PFSK-1 (cell line): ENCODE results near the gene AMPD1.

Experiments used
- FOXP2 ChIP-seq: optimal IDR thresholded peaks from 2 replicates; pipeline ENCODE3; 2011; ENCODE audit warnings: borderline replicate concordance, control low read depth, inconsistent platforms; ENCODE audit not compliant: insufficient read depth; ENCODE audit errors: extremely low read length, extremely low read depth
- POLR2AphosphoS5 ChIP-seq: IDR thresholded peaks from 2 replicates; pipeline ENCODE4 v1.6.1; 2012; ENCODE audit warnings: low read depth, mild to moderate bottlenecking, control low read depth, low read length, moderate library complexity
- SIN3A ChIP-seq: IDR thresholded peaks from 2 replicates; pipeline ENCODE4 v1.6.1; 2012; ENCODE audit warnings: mild to moderate bottlenecking, low read length, moderate library complexity, borderline replicate concordance; ENCODE audit not compliant: insufficient read depth
- TAF1 ChIP-seq: IDR thresholded peaks from 2 replicates; pipeline ENCODE4 v1.6.1; 2012; ENCODE audit warnings: low read length, control low read depth, borderline replicate concordance; ENCODE audit not compliant: insufficient read depth
- TF ChIP-seq, protein P1 (sequence below), 2 experiments: IDR thresholded peaks; 2 replicates each; pipeline versions ENCODE4 v1.6.1 to v1.8.0; 2011 to 2012; ENCODE audit warnings: low read depth in 2 of 2, low read length in 2 of 2, control low read depth in 1 of 2, inconsistent platforms in 1 of 2, mild to moderate bottlenecking in 1 of 2, moderate library complexity in 1 of 2; ENCODE audit not compliant: insufficient read depth in 1 of 2

Gene AMPD1

DNA sequence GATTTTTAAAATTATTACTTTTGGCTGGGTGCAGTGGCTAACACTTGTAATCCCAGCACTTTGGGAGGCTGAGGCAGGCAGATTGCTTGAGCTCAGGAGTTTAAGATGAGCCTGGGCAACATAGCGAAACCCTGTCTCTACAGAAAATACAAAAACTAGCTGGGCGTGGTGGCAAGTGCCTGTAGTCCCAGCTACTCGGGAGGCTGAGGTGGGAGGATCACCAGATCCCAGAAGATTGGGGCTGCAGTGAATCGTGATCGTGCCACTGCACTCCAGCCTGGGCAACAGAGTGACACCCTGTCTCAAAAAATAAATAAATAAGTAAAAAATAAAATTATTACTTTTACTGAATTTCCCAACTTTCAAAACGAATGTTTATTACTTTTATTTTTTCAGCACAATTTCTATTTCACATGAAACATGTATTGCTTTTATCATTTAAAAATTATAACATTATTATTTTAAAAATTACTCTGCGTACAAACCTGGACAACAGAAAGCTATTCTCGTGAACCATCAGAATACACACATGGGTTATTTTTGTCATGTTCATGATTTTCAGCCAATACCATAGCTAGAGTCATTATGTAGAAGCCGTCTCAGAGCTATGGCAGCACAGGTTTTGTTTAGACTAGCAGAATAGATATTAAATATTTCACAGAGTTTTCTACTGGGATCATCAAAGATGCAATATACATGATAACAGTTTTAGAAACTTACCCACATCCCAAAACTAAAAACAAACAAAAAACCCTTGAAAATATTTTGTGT lies 621 bp downstream of the AMPD1 start:
- TF ChIP-seq, protein P1, sequence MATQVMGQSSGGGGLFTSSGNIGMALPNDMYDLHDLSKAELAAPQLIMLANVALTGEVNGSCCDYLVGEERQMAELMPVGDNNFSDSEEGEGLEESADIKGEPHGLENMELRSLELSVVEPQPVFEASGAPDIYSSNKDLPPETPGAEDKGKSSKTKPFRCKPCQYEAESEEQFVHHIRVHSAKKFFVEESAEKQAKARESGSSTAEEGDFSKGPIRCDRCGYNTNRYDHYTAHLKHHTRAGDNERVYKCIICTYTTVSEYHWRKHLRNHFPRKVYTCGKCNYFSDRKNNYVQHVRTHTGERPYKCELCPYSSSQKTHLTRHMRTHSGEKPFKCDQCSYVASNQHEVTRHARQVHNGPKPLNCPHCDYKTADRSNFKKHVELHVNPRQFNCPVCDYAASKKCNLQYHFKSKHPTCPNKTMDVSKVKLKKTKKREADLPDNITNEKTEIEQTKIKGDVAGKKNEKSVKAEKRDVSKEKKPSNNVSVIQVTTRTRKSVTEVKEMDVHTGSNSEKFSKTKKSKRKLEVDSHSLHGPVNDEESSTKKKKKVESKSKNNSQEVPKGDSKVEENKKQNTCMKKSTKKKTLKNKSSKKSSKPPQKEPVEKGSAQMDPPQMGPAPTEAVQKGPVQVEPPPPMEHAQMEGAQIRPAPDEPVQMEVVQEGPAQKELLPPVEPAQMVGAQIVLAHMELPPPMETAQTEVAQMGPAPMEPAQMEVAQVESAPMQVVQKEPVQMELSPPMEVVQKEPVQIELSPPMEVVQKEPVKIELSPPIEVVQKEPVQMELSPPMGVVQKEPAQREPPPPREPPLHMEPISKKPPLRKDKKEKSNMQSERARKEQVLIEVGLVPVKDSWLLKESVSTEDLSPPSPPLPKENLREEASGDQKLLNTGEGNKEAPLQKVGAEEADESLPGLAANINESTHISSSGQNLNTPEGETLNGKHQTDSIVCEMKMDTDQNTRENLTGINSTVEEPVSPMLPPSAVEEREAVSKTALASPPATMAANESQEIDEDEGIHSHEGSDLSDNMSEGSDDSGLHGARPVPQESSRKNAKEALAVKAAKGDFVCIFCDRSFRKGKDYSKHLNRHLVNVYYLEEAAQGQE (IDR thresholded peaks at IDR 0.05; ENCODE audit: insufficient read depth in 1 of 2, low read depth in 2 of 2, low read length in 2 of 2) = no peak
- TF ChIP-seq FOXP2 (no peak), POLR2AphosphoS5 (no peak), TAF1 (no peak), SIN3A (no peak)

DNA sequence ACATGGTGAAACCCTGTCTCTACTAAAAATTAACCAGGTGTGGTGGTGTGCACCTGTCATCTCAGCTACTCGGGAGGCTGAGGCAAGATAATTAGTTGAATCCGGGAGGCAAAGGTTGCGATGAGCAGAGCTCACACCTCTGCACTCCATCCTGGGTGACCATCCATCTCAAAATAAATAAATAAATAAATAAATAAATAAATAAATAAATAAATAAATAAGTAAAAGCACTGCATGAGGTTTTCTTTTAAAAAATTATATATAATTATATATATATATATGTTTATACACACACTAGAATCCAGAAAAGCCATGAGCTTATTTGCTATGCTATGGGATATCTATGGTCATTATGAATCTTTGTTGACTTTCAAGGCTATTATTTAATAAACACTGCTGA lies 2.4 kb downstream of the AMPD1 start:
- TF ChIP-seq, protein P1 (IDR thresholded peaks at IDR 0.05; ENCODE audit: insufficient read depth in 1 of 2, low read depth in 2 of 2, low read length in 2 of 2) = no peak

DNA sequence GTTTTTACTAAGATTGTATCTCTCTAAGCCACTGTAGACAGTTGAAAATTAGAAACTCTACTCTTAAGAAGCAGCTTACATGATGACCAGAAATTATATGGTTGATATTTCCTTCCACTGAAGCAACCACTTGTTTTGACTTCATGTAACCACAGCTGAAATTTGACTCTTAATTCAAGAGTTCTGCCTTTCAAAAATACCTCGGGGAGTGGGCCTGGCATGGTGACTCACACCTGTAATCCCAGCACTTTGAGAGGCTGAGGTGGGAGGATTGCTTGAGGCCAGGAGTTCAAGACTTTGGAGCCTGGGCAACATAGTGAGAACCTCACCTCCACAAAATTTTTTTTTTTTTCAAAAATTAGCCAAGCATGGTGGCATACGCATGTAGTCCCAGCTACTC lies 4.3 kb downstream of the AMPD1 start:
- TF ChIP-seq, protein P1 (IDR thresholded peaks at IDR 0.05; ENCODE audit: insufficient read depth in 1 of 2, low read depth in 2 of 2, low read length in 2 of 2) = no peak
- TF ChIP-seq POLR2AphosphoS5 (no peak), TAF1 (no peak), SIN3A (no peak), FOXP2 (no peak)

GRCh38 chr1:114690148-114690547 lies 5.2 kb downstream of the AMPD1 start:
- TF ChIP-seq, protein P1 (IDR thresholded peaks at IDR 0.05; ENCODE audit: insufficient read depth in 1 of 2, low read depth in 2 of 2, low read length in 2 of 2) = no peak
- TF ChIP-seq SIN3A (no peak), TAF1 (no peak), POLR2AphosphoS5 (no peak), FOXP2 (no peak)

DNA sequence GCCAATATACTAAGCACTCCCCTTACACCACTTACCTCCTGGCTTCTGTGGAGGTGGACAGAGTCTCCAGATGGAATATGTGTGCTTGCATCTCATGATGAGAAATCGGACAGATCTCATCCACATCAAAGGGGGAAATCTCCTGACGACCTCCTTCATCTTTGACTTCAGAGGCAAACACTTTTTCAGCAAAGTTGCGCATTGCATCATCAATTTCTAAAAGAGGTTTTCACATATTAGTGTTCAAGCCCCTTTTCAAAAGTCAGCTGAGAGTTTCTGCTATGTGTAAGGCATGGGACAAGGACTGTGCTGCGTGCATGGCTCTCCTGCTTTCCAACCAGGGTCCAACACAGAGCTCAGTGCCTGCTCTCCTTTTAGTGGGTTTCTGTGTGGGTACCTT lies 6.8 kb downstream of the AMPD1 start:
- TF ChIP-seq TAF1 = no peak
- TF ChIP-seq FOXP2 = no peak
- TF ChIP-seq, protein P1 (IDR thresholded peaks at IDR 0.05; ENCODE audit: insufficient read depth in 1 of 2, low read depth in 2 of 2, low read length in 2 of 2) = no peak
- no peak for TF ChIP-seq SIN3A
- no peak for TF ChIP-seq POLR2AphosphoS5
